GM21825 (cell line): ENCODE data around the gene CT55.
A peak's percentile ranks its signal among the peaks of the same experiment; 100 is the strongest.
"Not testable (repeated sequence)": the region's sequence is repeated elsewhere in the genome, so short reads cannot be mapped to it uniquely, and the experiment has no call there.

Experiments used
- ATAC-seq: cut with Tn5 transposase; IDR thresholded peaks from one replicate; pipeline ENCODE4 v1.9.1; 2021; ENCODE audit warnings: mild to moderate bottlenecking, moderate library complexity; ENCODE audit not compliant: unreplicated experiment

The CT55 gene

GRCh38 chrX:135170877-135171519, at the start of gene CT55:
Gene CT55, minus strand, starts transcription at chrX:135171398. Its CDS starts 227 bp downstream, at chrX:135171171.
- no peak for ATAC-seq

GRCh38 chrX:135213200-135213844, 42.1 kb upstream of the CT55 start:
- no peak for ATAC-seq

GRCh38 chrX:135206427-135206826, 35.2 kb upstream of the CT55 start:
- ATAC-seq, result not testable (repeated sequence)

- no peak for ATAC-seq
Observed at GRCh38 chrX:135200297-135200696, 29.1 kb upstream of the CT55 start.

GRCh38 chrX:135194684-135195083, 23.5 kb upstream of the CT55 start:
- ATAC-seq, result no peak

- ATAC-seq, result no peak
Observed at GRCh38 chrX:135193740-135194139, 22.5 kb upstream of the CT55 start.

- no peak for ATAC-seq
Observed at GRCh38 chrX:135191838-135192237, 20.6 kb upstream of the CT55 start.

- ATAC-seq, result peak; percentile 88
Observed at GRCh38 chrX:135185795-135186443, 14.7 kb upstream of the CT55 start.

- no peak for ATAC-seq
Observed at GRCh38 chrX:135178636-135179035, 7.4 kb upstream of the CT55 start.

GRCh38 chrX:135170468-135170867, 730 bp downstream of the CT55 start:
- ATAC-seq, result no peak

- ATAC-seq, result not testable (repeated sequence)
Observed at GRCh38 chrX:135169534-135169933, 1.7 kb downstream of the CT55 start.

GRCh38 chrX:135168486-135168885, 2.7 kb downstream of the CT55 start:
- ATAC-seq, result no peak

- ATAC-seq, result not testable (repeated sequence)
Observed at GRCh38 chrX:135154688-135155087, 16.5 kb downstream of the CT55 start.

GRCh38 chrX:135126145-135126544, 45.1 kb downstream of the CT55 start:
- ATAC-seq, result not testable (repeated sequence)

GRCh38 chrX:135120056-135120576, 51.1 kb downstream of the CT55 start, which contains the start of gene ETDB:
Gene ETDB, minus strand, starts transcription at chrX:135120526. Its CDS starts 1,265 bp downstream, at chrX:135119261.
- ATAC-seq, result not testable (repeated sequence)

- ATAC-seq, result not testable (repeated sequence)
Observed at GRCh38 chrX:135116064-135116463, 55.1 kb downstream of the CT55 start.

GRCh38 chrX:135114392-135114791, 56.8 kb downstream of the CT55 start:
- ATAC-seq, result peak; percentile 95

- no peak for ATAC-seq
Observed at GRCh38 chrX:135112743-135113142, 58.5 kb downstream of the CT55 start.

GRCh38 chrX:135112096-135112729, 59.0 kb downstream of the CT55 start:
- ATAC-seq, result no peak

- no peak for ATAC-seq
Observed at GRCh38 chrX:135109554-135109953, 61.6 kb downstream of the CT55 start.
